Parathyroid adenoma (tissue), 2 donors: ENCODE measurements around the gene SKIC3.

Experiments used
- H2AFZ ChIP-seq: fragments of 300-600 bp; sonication (generic); one replicate; pipeline ENCODE4 v1.7.0; 2017; ENCODE audit warnings: antibody characterized with exemption, mild to moderate bottlenecking
- H3K27ac ChIP-seq: fragments of 300-600 bp; sonication (generic); one replicate; pipeline ENCODE4 v1.7.0; 2017
- H3K27me3 ChIP-seq: fragments of 300-600 bp; sonication (generic); one replicate; pipeline ENCODE4 v1.7.0; 2017; ENCODE audit warnings: low read length; ENCODE audit not compliant: control insufficient read depth, insufficient read depth
- H3K36me3 ChIP-seq: fragments of 300-600 bp; sonication (generic); one replicate; pipeline ENCODE4 v1.7.0; 2017; ENCODE audit warnings: low read length; ENCODE audit not compliant: control insufficient read depth, insufficient read depth
- H3K4me1 ChIP-seq: fragments of 300-600 bp; sonication (generic); one replicate; pipeline ENCODE4 v1.7.0; 2017; ENCODE audit warnings: control low read depth
- H3K4me2 ChIP-seq: fragments of 300-600 bp; sonication (generic); one replicate; pipeline ENCODE4 v1.7.0; 2017; ENCODE audit warnings: low read length
- H3K4me3 ChIP-seq: fragments of 300-600 bp; sonication (generic); one replicate; pipeline ENCODE4 v1.7.0; 2017; ENCODE audit warnings: low read depth, low read length
- H3K79me2 ChIP-seq: fragments of 300-600 bp; sonication (generic); one replicate; pipeline ENCODE4 v1.7.0; 2017; ENCODE audit warnings: control low read depth
- H3K9ac ChIP-seq: fragments of 300-600 bp; sonication (generic); one replicate; pipeline ENCODE4 v1.7.0; 2017; ENCODE audit warnings: mild to moderate bottlenecking
- H3K9me3 ChIP-seq: fragments of 300-600 bp; sonication (generic); one replicate; pipeline ENCODE4 v1.7.0; 2017; ENCODE audit warnings: low read length; ENCODE audit not compliant: control insufficient read depth
- TF ChIP-seq, protein P1 (sequence below): fragments of 300-600 bp; sonication (generic); IDR thresholded peaks from one replicate; pipeline ENCODE4 v1.7.0; 2017; ENCODE audit warnings: antibody characterized with exemption, mild to moderate bottlenecking
- donor health status: primary hyperparathyroidism.

The SKIC3 gene

DNA sequence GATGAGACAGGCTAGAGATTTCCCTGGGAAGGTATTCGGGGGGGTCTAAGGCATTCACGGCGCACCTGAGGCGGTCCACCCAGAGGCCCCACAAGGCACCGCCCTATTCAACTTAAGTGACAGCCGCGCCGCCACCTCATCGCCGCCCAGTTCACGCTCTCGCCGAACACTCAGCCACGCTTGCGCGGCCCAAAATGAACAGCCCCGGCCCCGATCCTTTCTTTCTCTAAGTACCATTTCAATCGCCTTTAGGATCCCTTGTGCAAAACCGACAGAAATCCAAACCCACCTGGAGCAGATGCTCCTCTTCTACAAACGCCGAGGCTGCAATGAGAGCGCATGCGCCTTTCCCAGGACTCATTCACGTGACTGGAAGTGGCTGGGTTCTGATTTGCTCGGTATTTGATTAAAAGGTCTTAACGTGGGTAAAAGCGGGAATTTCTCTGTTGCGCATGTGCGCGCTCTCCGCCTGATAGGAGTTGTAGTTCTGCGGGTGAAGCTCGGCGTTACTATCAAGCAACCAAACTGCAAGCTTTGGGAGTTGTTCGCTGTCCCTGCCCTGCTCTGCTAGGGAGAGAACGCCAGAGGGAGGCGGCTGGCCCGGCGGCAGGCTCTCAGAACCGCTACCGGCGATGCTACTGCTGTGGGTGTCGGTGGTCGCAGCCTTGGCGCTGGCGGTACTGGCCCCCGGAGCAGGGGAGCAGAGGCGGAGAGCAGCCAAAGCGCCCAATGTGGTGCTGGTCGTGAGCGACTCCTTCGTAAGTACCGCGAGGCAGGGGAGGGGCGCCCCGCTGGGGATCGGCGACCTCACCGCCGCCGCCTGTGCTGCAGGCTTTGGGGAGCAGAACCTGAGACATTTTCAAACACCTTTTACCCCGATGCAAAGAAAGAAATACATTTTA is at the start of gene SKIC3, which contains the start of gene ARSK:
SKIC3 (minus strand) TSS at position 331 of the 902 bp plus-strand sequence. CDS start 7,827 bp downstream, outside the sequence.
ARSK (plus strand) TSS at position 455 of the 902 bp plus-strand sequence; CDS start at position 633, 178 bp downstream.
- peak within 1 kb of the TSS; percentile 95 for H2AFZ ChIP-seq
- H3K4me2 ChIP-seq = peak within 1 kb of the TSS; percentile 71
- no peaks in the 10 kb centered on the region for H3K9me3 ChIP-seq
- H3K4me1 ChIP-seq = peaks cover 4% of the 10 kb centered on the region
- H3K4me3 ChIP-seq = peak within 1 kb of the TSS; percentile 85
- H3K36me3 ChIP-seq = no peaks in the 10 kb centered on the region
- TF ChIP-seq, protein P1, sequence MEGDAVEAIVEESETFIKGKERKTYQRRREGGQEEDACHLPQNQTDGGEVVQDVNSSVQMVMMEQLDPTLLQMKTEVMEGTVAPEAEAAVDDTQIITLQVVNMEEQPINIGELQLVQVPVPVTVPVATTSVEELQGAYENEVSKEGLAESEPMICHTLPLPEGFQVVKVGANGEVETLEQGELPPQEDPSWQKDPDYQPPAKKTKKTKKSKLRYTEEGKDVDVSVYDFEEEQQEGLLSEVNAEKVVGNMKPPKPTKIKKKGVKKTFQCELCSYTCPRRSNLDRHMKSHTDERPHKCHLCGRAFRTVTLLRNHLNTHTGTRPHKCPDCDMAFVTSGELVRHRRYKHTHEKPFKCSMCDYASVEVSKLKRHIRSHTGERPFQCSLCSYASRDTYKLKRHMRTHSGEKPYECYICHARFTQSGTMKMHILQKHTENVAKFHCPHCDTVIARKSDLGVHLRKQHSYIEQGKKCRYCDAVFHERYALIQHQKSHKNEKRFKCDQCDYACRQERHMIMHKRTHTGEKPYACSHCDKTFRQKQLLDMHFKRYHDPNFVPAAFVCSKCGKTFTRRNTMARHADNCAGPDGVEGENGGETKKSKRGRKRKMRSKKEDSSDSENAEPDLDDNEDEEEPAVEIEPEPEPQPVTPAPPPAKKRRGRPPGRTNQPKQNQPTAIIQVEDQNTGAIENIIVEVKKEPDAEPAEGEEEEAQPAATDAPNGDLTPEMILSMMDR = peak; percentile 46
- no peaks in the 10 kb centered on the region for H3K27me3 ChIP-seq
- H3K79me2 ChIP-seq = no peaks in the 10 kb centered on the region
- peak within 1 kb of the TSS; percentile 9 for H3K9ac ChIP-seq
- H3K27ac ChIP-seq = peak within 1 kb of the TSS; percentile 83

DNA sequence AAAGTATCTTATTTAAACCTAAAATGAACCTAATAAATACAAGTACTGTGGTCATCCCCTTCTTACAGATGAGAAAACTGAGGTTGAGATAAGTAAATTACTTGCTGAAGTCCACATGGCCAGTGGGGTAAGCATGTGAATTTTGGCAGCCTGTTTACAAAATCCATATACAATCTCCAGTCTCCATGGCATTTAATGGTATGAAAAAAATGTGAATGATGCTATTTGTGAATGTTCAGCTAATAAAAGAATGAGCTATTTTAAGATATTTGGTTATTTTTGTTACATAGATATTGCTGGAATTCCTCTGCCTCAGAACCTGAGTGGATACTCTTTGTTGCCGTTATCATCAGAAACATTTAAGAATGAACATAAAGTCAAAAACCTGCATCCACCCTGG is 45.8 kb upstream of the SKIC3 start:
- H3K4me2 ChIP-seq = no peak overlapping the region
- TF ChIP-seq, protein P1 = no peak
- no peaks in the 10 kb centered on the region for H3K79me2 ChIP-seq
- H3K27me3 ChIP-seq = no peaks in the 10 kb centered on the region
- no peaks in the 10 kb centered on the region for H3K9me3 ChIP-seq
- peaks cover 7% of the 10 kb centered on the region for H3K4me1 ChIP-seq
- H3K4me3 ChIP-seq = no peak overlapping the region
- H3K36me3 ChIP-seq = no peaks in the 10 kb centered on the region
- H3K27ac ChIP-seq = no peak overlapping the region
- no peak overlapping the region for H2AFZ ChIP-seq
- H3K9ac ChIP-seq = no peak overlapping the region

DNA sequence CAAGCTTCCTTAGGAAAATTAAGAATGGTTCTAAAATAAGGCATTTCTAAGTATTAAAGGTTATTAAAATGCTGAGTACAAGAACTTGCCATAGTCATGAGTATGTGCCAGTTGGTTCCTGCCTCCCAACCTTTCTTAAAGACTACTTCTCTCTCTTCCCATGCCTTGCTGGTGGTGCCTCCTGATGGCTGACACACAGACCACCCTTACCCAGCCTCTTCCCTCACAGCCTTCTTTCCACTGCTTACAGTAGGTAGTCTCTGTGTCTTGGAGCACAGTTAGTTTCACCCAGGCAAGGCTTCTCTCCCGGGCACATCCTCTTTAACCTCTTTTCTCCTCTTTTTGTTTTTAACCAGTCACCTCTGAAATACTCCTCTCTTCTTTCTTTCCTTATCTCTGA is 44.5 kb upstream of the SKIC3 start:
- H3K9me3 ChIP-seq = no peaks in the 10 kb centered on the region
- H3K36me3 ChIP-seq = no peaks in the 10 kb centered on the region
- H3K4me3 ChIP-seq = no peak overlapping the region
- TF ChIP-seq, protein P1 = no peak
- no peak overlapping the region for H3K27ac ChIP-seq
- H3K4me1 ChIP-seq = peaks cover 7% of the 10 kb centered on the region
- H3K79me2 ChIP-seq = no peaks in the 10 kb centered on the region
- H3K27me3 ChIP-seq = no peaks in the 10 kb centered on the region
- H2AFZ ChIP-seq = no peak overlapping the region
- no peak overlapping the region for H3K4me2 ChIP-seq
- H3K9ac ChIP-seq = no peak overlapping the region

DNA sequence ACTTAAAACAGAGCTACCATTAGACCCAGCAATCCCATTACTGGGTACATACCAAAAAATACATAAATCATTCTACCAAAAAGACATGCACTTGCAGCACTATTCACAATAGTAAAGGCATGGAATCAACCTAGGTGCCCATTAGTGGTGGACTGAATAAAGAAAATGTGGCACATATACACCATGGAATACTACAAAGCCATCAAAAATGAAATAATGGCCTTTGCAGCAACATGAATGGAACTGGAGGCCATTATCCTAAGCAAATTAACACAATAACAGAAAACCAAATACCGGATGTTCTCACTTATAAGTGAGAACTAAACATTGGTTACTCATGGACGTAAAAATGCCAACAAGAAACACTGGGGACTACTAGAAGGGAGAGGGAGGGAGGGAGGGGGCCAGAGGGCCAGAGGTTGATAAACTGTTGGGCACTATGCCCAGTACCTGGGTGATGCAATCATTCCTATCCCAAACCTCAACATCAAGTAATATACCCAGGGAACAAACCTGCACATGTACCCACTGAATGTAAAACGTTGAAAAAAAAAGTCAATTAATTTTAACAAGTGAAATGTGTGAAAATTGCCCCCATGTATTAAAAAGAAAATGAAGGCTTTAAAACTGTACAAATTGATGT is 40.6 kb upstream of the SKIC3 start:
- Histone ChIP-seq H2AFZ (no peak overlapping the region), H3K4me1 (peaks cover 6% of the 10 kb centered on the region)
- TF ChIP-seq, protein P1 = no peak

More for the DNA sequence above, 40.6 kb upstream of the SKIC3 start:
- Histone ChIP-seq H3K9me3 (no peaks in the 10 kb centered on the region), H3K27ac (no peak overlapping the region), H3K27me3 (no peaks in the 10 kb centered on the region), H3K4me2 (no peak overlapping the region), H3K9ac (no peak overlapping the region), H3K79me2 (no peaks in the 10 kb centered on the region), H3K4me3 (no peak overlapping the region), H3K36me3 (no peaks in the 10 kb centered on the region)
